Right lobe of liver (tissue), 6 donors: ENCODE results near the gene ABHD1. TPM values are rescaled to one million over a fixed set of nuclear protein-coding genes. Genes with fewer than 3 reads are reported as not detected.

Experiments
- ATAC-seq, 4 donors: fragments of 200-7000 bp; cut with Tn5 transposase; one replicate each; pipeline ENCODE4 v1.9.1; 2020; ENCODE audit warnings: mild to moderate bottlenecking in 4 of 4, moderate library complexity in 4 of 4
- DNase-seq, 3 donors: peaks; one replicate each; pipeline ENCODE4 v3.0.0-alpha.2; 2020
- H3K27ac ChIP-seq, 3 donors: fragments of 200-600 bp; one replicate each; pipeline ENCODE4 v1.8.0; 2022
- H3K27me3 ChIP-seq, 2 donors: fragments of 200-600 bp; one replicate each; pipeline ENCODE4 v1.8.0; 2022
- H3K36me3 ChIP-seq, 4 donors: fragments of 200-600 bp; sonication (generic) in 1 of 4; one replicate each; pipeline versions ENCODE4 v1.5.1 to v1.8.0; 2017 to 2022; ENCODE audit warnings: control low read depth in 1 of 4
- H3K4me1 ChIP-seq, 4 donors: fragments of 200-600 bp; sonication (generic) in 1 of 4; one replicate each; pipeline versions ENCODE4 v1.5.1 to v1.8.0; 2017 to 2022; ENCODE audit warnings: control low read depth in 1 of 4
- H3K4me3 ChIP-seq, 3 donors: fragments of 200-600 bp; one replicate each; pipeline ENCODE4 v1.8.0; 2022
- H3K9me3 ChIP-seq, 4 donors: fragments of 200-600 bp; sonication (generic) in 1 of 4; one replicate each; pipeline versions ENCODE4 v1.5.1 to v1.8.0; 2017 to 2022; ENCODE audit warnings: control low read depth in 1 of 4
- POLR2A ChIP-seq: fragments of 450-650 bp; IDR thresholded peaks from one replicate; pipeline ENCODE4 v1.6.1; 2017; ENCODE audit warnings: antibody characterized with exemption, mild to moderate bottlenecking
- WGBS: methylation state at CpG from one replicate; pipeline ENCODE4 v1.1.6; 2018; ENCODE audit warnings: low coverage, low lambda C conversion rate; ENCODE audit not compliant: insufficient coverage; ENCODE audit errors: missing lambda C conversion rate; 5-methylcytosine and 5-hydroxymethylcytosine counted together
- intact Hi-C, 2 donors: fragments of 100-400 bp; cut with DNase I; formaldehyde crosslinking; loops; one replicate each; pipeline versions ENCODE4 v1.11.2 to v1.14.1; 2022
- total RNA-seq, 6 experiments: library from RNA; depleted of rRNA in 2 of 6; stranded (reverse); fragments of >200 nt in 2 of 6; fragmentation: NEBNext Ultra II Directional in 3 of 6; extraction: Animal tissue kit (Norgen Biotek cat#: 25700) in 3 of 6; gene quantifications; one replicate each; pipeline versions ENCODE4 v1.1.0 to v1.2.4, GENCODE V29; 2016 to 2023
- TF ChIP-seq, protein P1 (sequence below), 4 donors: fragments of 200-600 bp in 3 of 4; fragments of 450-650 bp in 1 of 4; IDR thresholded peaks; one replicate each; pipeline versions ENCODE4 v1.5.1 to v1.8.0; 2016 to 2022; ENCODE audit warnings: antibody characterized with exemption in 4 of 4, mild to moderate bottlenecking in 2 of 4
- donor health status: DM: no; HTN: yes; CAD: no.
- donor health status: DM: no; HTN: no; CAD: no.
- donor health status: DM: no; HTN: no; CAD: no.
- donor health status: DM: no; HTN: yes; CAD: no.
- donor health status: DM: no; HTN: yes; CAD: no.

The ABHD1 gene
- total RNA-seq, 6 experiments from 2014 or later, result 0.74 to 3.2 (median 1.1) TPM

DNA sequence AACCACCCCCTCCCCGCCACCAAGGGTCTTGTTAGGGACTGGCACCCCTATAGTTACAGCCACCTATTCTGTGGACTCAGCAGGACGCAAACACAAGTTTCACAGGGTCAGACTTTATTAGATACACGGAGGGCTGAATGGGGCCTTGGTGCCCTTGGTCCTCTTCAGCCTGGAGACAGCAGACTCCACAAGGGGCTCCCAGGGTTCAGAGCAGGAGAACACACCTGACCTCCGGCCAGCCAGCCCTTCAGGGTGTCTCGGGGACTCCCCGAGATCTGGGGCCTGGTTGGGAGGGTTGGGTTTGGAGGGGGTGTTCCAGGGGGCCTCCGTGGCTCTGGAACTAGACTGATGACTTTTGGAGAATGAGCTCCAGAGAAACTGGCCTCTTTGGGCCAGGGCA, 13.1 kb downstream of the ABHD1 start:
- ATAC-seq (no peak), DNase-seq (no peak)
- intact Hi-C loops, result loop anchor here in 1 of 2 donors (10.0 kb wide), 1 partner anchor 138 kb away; the partner anchor contains the start of gene DNAJC5G
- H3K36me3 ChIP-seq, result peaks cover 0 to 8% (median 3%) of the 10 kb centered on the region in 4 donors
- no peak overlapping the region for H3K4me3 ChIP-seq
- no peaks in the 10 kb centered on the region for H3K9me3 ChIP-seq
- TF ChIP-seq POLR2A, result no peak
- H3K4me1 ChIP-seq, result peaks cover 0 to 13% (median 4%) of the 10 kb centered on the region in 4 donors
- no peaks in the 10 kb centered on the region for H3K27me3 ChIP-seq
- 96% methylated on average over 3 of the region's 7 CpGs for WGBS
- H3K27ac ChIP-seq, result no peak overlapping the region

DNA sequence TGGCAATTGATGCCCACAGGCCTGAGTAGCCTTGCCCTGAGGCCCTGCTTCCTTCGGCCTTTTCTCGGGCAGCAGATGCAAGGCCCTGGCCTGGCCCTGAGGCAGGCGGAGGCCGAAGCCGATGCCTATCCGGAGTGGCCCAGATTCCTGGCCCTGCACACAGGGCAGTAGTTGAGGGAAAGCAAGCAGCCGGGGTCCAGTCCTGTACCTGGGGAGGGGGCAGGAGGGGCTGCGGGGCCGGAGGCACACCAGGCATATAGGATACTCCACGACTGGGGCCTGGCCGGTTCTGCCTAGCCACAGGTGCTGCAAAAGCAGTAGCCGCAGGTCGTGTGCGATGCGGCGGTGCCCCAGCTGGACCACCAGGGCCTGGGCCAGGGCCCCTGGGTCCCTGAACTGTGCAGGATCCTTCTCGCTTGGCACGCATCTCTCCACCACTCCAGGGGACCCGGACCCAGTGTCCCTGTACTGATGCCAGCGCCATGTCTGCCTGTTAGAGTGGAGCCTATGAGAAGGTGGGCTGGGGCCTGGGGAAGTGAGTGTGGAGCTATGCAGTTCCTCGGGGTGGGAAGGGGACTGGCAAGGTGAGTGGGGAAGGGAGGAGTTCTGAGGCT, 13.8 kb downstream of the ABHD1 start:
- no peaks in the 10 kb centered on the region for H3K27me3 ChIP-seq
- 42% methylated on average over 1 of the region's 21 CpGs for WGBS
- no peak for ATAC-seq
- H3K36me3 ChIP-seq, result peaks cover 0 to 2% (median 0%) of the 10 kb centered on the region in 4 donors
- H3K27ac ChIP-seq, result no peak overlapping the region
- H3K4me3 ChIP-seq, result no peak overlapping the region
- intact Hi-C loops, result loop anchor here in 1 of 2 donors (10.0 kb wide), 1 partner anchor 137 kb away; the partner anchor contains the start of gene DNAJC5G
- no peaks in the 10 kb centered on the region for H3K9me3 ChIP-seq
- H3K4me1 ChIP-seq, result peaks cover 0 to 13% (median 4%) of the 10 kb centered on the region in 4 donors
- no peak for DNase-seq
- TF ChIP-seq POLR2A, result no peak
- TF ChIP-seq, protein P1, sequence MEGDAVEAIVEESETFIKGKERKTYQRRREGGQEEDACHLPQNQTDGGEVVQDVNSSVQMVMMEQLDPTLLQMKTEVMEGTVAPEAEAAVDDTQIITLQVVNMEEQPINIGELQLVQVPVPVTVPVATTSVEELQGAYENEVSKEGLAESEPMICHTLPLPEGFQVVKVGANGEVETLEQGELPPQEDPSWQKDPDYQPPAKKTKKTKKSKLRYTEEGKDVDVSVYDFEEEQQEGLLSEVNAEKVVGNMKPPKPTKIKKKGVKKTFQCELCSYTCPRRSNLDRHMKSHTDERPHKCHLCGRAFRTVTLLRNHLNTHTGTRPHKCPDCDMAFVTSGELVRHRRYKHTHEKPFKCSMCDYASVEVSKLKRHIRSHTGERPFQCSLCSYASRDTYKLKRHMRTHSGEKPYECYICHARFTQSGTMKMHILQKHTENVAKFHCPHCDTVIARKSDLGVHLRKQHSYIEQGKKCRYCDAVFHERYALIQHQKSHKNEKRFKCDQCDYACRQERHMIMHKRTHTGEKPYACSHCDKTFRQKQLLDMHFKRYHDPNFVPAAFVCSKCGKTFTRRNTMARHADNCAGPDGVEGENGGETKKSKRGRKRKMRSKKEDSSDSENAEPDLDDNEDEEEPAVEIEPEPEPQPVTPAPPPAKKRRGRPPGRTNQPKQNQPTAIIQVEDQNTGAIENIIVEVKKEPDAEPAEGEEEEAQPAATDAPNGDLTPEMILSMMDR (IDR thresholded peaks at IDR 0.05), result no peak

DNA sequence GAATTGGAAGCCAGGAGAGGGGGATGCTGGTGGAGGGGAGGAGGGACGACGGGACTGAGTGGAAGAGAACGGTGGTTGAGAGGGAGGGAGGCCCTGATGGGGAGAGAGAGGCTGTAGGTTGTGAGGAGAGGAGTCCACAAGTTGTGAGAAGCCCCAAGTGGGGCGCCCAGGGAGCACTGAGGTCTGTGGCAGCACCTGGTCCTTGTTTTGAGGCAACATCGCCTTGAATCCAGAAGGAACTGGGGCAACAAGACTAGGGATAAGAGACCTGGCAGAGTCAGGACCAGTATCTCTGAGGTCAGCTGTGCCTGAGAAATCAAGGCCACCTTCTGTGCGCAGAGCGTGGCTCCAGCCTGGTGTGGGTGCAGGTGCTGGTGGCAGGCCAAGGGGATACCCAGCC, 14.5 kb downstream of the ABHD1 start:
- no peak for ATAC-seq
- WGBS, result 96% methylated on average over 4 of the region's 7 CpGs

DNA sequence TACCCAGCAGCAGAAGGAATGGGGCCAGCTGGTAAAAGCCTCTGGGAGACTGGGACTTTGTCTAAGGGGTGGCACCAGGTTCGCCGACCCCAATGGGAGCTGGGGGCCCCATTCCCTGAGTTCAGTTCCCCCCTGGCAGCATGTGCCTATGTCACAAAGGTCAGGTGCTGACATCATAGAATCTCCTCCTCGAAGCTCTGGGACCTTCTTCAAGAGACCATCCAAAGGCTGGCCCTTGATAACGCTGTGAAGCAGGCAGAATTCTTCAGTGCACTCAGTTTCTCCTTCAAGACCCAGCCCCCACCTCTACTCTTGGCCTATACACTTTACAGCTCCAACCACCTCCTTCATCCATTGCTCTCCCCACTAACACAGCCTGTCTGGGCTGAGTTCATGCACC, 15.7 kb downstream of the ABHD1 start, which contains the start of gene PRR30:
Gene PRR30 (minus strand): TSS at position 101 of the 400 bp plus-strand sequence. CDS start 1,081 bp downstream, outside the sequence.
- WGBS, result 60% methylated on average over 1 of the region's 4 CpGs
- DNase-seq (no peak), ATAC-seq (no peak)
- Histone ChIP-seq H3K36me3 (no peaks in the 10 kb centered on the region), H3K9me3 (no peaks in the 10 kb centered on the region), H3K27ac (no peak within 1 kb of the TSS), H3K4me3 (no peak within 1 kb of the TSS), H3K4me1 (no peaks in the 10 kb centered on the region), H3K27me3 (no peaks in the 10 kb centered on the region)
- intact Hi-C loops, result loop anchor here in 1 of 2 donors (10.0 kb wide), 1 partner anchor 135 kb away; the partner anchor contains the start of gene DNAJC5G
- TF ChIP-seq, protein P1 (IDR thresholded peaks at IDR 0.05), result no peak
- no peak for TF ChIP-seq POLR2A

More for the DNA sequence above, 14.5 kb downstream of the ABHD1 start:
- peaks cover 0 to 7% (median 2%) of the 10 kb centered on the region in 4 donors for H3K4me1 ChIP-seq
- H3K9me3 ChIP-seq, result no peaks in the 10 kb centered on the region
- intact Hi-C loops, result loop anchor here in 1 of 2 donors (10.0 kb wide), 1 partner anchor 137 kb away; the partner anchor contains the start of gene DNAJC5G
- H3K27ac ChIP-seq, result no peak overlapping the region
- no peak overlapping the region for H3K4me3 ChIP-seq
- TF ChIP-seq, protein P1 (IDR thresholded peaks at IDR 0.05), result no peak
- no peak for TF ChIP-seq POLR2A
- H3K36me3 ChIP-seq, result no peaks in the 10 kb centered on the region
- DNase-seq, result no peak
- H3K27me3 ChIP-seq, result no peaks in the 10 kb centered on the region

DNA sequence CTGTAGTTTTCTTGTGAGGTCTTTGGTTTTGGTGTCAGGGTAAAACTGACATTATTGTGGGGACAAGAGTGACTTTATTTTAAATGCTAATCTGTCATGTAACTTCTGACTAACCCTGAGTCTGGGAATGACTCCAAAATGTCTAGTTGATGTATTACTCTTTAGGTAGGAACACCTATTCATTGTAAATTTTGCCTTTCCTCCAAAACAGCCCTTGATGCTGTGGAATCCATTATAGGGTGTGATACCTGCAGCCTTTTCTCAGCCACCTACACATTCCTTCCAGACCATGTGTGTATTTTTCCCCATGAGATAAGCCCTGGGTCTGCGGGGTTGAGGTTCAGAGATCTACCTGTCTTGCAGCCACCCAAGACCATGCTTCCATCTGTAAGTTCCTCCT, 19.7 kb downstream of the ABHD1 start:
- no peaks in the 10 kb centered on the region for H3K9me3 ChIP-seq
- ATAC-seq, result no peak
- TF ChIP-seq, protein P1 (IDR thresholded peaks at IDR 0.05), result no peak
- no peak for TF ChIP-seq POLR2A
- H3K27me3 ChIP-seq, result no peaks in the 10 kb centered on the region
- WGBS, result 63% methylated on average over 1 of the region's 1 CpG
- no peak overlapping the region for H3K4me3 ChIP-seq
- DNase-seq, result no peak
- no peak overlapping the region for H3K27ac ChIP-seq
- no peaks in the 10 kb centered on the region for H3K4me1 ChIP-seq
- intact Hi-C loops, result no loop called here
- no peaks in the 10 kb centered on the region for H3K36me3 ChIP-seq
